ACHN (cell line): ENCODE measurements around the gene OR4C46.
"Not testable (repeated sequence)": the region's sequence is repeated elsewhere in the genome, so short reads cannot be mapped to it uniquely, and the experiment has no call there.

Experiments
- DNase-seq: peaks from one replicate; pipeline ENCODE4 v3.0.0-alpha.2; 2015
- in situ Hi-C: cut with HindIII; loops from 2 replicates; pipeline ENCODE4 v1.10.0; 2017; ENCODE audit warnings: low sequenced_read_pairs, low pct_ligation_motif_present, low pct_unique_long_range_greater_than_20kb

Gene OR4C46

DNA sequence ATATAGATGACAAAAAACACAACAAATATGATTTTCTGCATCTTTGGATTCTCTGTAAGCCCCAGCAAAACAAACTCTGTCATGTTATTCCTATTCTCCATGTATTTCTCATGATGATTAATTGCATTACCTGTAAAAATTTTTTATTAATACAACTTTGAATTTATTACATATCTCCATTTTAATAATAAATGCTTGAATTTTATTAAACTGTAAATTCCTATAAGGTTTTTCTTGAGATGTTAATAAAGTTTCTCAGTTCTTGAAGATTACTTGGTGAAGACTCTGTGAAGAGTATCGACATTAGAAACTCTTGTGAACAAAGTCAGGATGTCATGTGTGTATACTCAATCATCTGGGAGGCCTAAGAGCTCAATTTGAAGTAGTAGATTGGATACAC, at the start of gene OR4C46:
Gene OR4C46, minus strand, starts transcription at position 101 of the 400 bp plus-strand sequence. Its CDS starts 0 bp downstream, at position 101.
- in situ Hi-C loops = no loop called here

DNA sequence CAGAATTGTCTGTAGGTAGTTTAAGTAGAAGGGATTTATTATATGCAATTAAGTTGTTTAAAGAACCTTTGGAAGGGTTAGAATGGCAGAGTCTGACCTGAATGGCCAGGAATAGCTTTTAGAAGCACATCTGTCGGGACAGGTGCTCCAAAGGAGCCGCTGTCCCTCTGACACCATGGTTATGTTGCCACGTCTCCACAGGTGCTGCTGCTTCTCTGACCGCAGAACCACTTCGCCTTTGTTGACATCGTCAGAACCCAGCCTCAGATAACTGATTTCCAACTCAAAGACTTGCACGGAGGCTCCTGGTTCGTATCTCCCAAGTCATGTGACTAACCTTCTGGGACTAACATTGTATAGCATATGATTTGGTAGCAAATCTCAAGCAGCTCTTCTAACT, 41.8 kb upstream of the OR4C46 start:
- DNase-seq, in situ Hi-C loops: not testable (repeated sequence)

More for the DNA sequence above, at the start of gene OR4C46:
- no peak for DNase-seq

DNA sequence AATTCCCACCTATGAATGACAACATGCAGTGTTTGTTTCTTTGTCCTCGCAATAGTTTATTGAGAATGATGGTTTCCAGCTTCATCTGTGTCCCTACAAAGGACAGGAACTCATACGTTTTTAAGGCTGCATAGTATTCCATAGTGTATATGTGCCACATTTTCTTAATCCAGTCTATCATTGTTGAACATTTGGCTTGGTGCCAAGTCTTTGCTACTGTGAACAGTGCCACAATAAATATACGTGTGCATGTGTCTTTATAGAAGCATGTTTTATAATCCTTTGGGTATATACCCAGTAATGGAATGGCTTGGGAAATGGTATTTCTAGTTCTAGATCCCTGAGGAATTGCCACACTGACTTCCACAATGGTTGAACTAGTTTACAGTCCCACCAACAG, 42.4 kb downstream of the OR4C46 start:
- in situ Hi-C loops, DNase-seq: not testable (repeated sequence)

DNA sequence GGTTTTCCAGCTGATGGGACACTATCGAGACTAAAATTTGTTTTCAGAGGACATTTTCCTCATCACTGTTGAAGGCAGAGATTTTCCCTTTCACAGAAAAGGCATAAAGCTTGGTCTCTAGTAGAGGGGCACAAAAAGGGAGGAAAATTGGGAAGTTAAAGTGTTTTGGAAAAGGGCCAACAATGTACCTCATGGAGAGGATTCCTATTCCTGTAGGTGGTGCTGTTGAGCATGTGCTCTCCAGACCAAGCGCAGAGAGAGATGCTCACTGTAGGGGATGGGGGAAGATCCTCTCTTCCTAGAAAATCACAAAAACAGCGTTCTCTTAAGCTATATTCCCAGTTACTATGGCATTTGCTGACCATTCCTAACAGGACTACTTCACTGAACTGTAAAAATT, 44.9 kb downstream of the OR4C46 start:
- in situ Hi-C loops = no loop called here
- peak; percentile 3 for DNase-seq

DNA sequence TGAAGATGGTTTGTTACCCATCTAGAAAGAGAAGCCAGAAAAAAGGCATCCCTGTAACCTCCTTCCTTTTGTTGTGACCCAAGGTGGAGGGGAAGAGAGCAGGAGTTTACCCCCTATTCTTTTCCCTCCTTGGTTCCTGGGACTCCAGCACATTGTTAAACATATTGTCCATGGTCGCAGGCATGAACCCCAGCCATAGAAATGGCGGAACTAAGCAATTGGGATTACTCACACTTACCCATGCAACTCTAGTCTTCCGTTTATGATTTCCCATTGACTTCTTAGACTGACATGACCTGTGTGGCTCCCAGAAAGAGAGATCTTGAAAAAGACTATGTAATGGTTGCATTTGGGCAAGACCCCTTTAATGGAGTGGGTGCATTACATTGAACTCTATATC, 45.4 kb downstream of the OR4C46 start:
- in situ Hi-C loops = no loop called here
- DNase-seq = no peak
